ENCODE results near the gene TTLL11.

Gene TTLL11

DNA sequence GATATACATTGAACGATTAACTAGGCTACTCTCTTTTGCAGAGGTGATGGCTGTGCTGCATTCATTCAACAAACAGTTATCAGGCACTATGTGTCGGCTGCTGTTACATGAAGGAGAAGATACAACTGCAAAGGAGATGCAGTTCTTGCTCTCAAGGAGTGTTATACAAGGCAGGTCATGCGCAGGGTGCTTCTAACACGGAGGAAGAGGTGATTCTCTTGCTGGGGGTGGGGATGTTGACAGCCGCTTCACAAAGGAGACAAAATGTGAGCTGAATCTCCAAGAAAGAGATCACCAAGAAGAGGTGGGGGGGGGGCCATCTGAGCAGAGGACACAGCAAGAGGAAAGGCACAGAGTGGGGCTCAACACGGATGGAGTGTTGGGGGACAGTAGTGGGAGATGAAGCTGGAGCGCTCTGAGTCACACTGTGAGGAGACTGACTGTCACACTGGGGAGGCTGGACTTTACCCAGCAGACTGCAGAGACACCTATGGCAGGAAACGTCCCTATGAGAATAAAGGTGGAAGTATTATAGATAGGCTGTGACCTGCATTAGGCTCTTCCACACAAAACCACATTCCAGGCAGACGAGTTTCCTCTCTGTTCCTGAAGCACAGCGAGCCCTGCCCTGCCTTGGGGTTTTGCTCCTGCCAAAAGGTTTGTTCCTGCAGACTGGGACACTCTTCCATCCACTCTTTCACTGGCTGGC, 45.6 kb upstream of the TTLL11 start:
- Histone ChIP-seq H3K9me3 (replicated peaks in 1 of 2; ENCODE audit: control insufficient read depth in 2 of 2, insufficient read depth in 1 of 2, low read depth in 1 of 2, low read length in 2 of 2) (no peaks in the 10 kb centered on the region), H2BK12ac (ENCODE audit: low read length) (no peak overlapping the region), H3K36me3 (replicated peaks in 1 of 2; ENCODE audit: control insufficient read depth in 2 of 2, insufficient read depth in 2 of 2, low read length in 2 of 2) (peaks cover 2 to 20% of the 10 kb centered on the region in 2 donors), H3K9ac (ENCODE audit: low read depth, low read length, poor library complexity) (no peak overlapping the region), H2BK5ac (ENCODE audit: low read length) (no peak overlapping the region), H3K79me1 (ENCODE audit: low read depth, low read length) (no peaks in the 10 kb centered on the region), H3K18ac (ENCODE audit: low read length) (no peak overlapping the region), H4K8ac (ENCODE audit: low read depth, low read length) (no peak overlapping the region), H2AFZ (ENCODE audit: low read length) (no peak overlapping the region), H3K27ac (replicated peaks; ENCODE audit: low read length) (no peak overlapping the region), H4K91ac (ENCODE audit: low read depth, low read length, poor library complexity) (no peak overlapping the region), H2BK120ac (ENCODE audit: low read depth, low read length) (no peak overlapping the region), H3K4me1 (ENCODE audit: control insufficient read depth in 2 of 2, insufficient read depth in 1 of 2, low read depth in 1 of 2, low read length in 2 of 2) (peaks cover 8 to 10% of the 10 kb centered on the region in 2 donors), H2AK5ac (ENCODE audit: low read depth, low read length) (no peak overlapping the region), H3K4ac (ENCODE audit: low read length) (no peak overlapping the region), H3K4me3 (ENCODE audit: low read length in 2 of 2) (no peak overlapping the region), H3K27me3 (ENCODE audit: control insufficient read depth in 3 of 3, insufficient read depth in 3 of 3, low read depth in 1 of 3, low read length in 3 of 3) (peaks cover 0 to 33% (median 9%) of the 10 kb centered on the region in 3 experiments), H3K23ac (ENCODE audit: low read depth, low read length, poor library complexity) (no peak overlapping the region), H3K4me2 (ENCODE audit: insufficient read depth, low read length, poor library complexity, severe bottlenecking) (no peak overlapping the region), H3K14ac (ENCODE audit: low read length) (no peak overlapping the region), H2BK15ac (ENCODE audit: low read length) (no peak overlapping the region)
- WGBS, 2 donors (ENCODE audit: extremely low coverage in 2 of 2, insufficient read length in 2 of 2, insufficient replicate concordance in 1 of 2) = no CpG with 5 or more reads among the region's 10 CpGs
- DNase-seq (ENCODE audit: low spot score) = no peak

DNA sequence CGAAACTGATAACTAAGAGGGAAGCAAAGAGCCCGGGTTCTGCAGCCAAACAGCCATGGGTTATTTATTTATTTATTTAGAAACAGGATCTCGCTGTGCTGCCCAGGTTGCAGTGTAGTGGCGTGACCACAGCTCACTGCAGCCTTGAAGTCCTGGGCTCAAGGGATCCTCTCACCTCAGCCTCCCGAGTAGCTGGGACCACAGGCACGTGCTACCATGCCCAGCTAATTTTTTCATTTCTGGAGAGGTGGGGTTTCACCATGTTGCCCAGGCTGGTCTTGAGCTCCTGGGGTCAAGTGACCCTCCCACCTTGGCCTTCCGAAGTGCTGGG, 42.4 kb upstream of the TTLL11 start:
- H2AK5ac ChIP-seq (ENCODE audit: low read depth, low read length) = no peak overlapping the region
- H3K27me3 ChIP-seq (ENCODE audit: control insufficient read depth in 3 of 3, insufficient read depth in 3 of 3, low read depth in 1 of 3, low read length in 3 of 3) = peaks cover 0 to 62% (median 40%) of the 10 kb centered on the region in 3 experiments
- H2BK15ac ChIP-seq (ENCODE audit: low read length) = no peak overlapping the region
- no peak overlapping the region for H3K4me2 ChIP-seq (ENCODE audit: insufficient read depth, low read length, poor library complexity, severe bottlenecking)
- no peak overlapping the region for H2BK12ac ChIP-seq (ENCODE audit: low read length)
- no peak overlapping the region for H4K8ac ChIP-seq (ENCODE audit: low read depth, low read length)
- H3K4ac ChIP-seq (ENCODE audit: low read length) = no peak overlapping the region
- no peaks in the 10 kb centered on the region for H3K9me3 ChIP-seq (replicated peaks in 1 of 2; ENCODE audit: control insufficient read depth in 2 of 2, insufficient read depth in 1 of 2, low read depth in 1 of 2, low read length in 2 of 2)
- H3K27ac ChIP-seq (replicated peaks; ENCODE audit: low read length) = no peak overlapping the region
- H2AFZ ChIP-seq (ENCODE audit: low read length) = no peak overlapping the region
- H4K91ac ChIP-seq (ENCODE audit: low read depth, low read length, poor library complexity) = no peak overlapping the region
- DNase-seq (ENCODE audit: low spot score) = no peak
- H2BK5ac ChIP-seq (ENCODE audit: low read length) = no peak overlapping the region
- WGBS, 2 donors (ENCODE audit: extremely low coverage in 2 of 2, insufficient read length in 2 of 2, insufficient replicate concordance in 1 of 2) = no CpG with 5 or more reads among the region's 7 CpGs
- H3K4me1 ChIP-seq (ENCODE audit: control insufficient read depth in 2 of 2, insufficient read depth in 1 of 2, low read depth in 1 of 2, low read length in 2 of 2) = peaks cover 18 to 21% of the 10 kb centered on the region in 2 donors
- H3K14ac ChIP-seq (ENCODE audit: low read length) = no peak overlapping the region
- H3K23ac ChIP-seq (ENCODE audit: low read depth, low read length, poor library complexity) = no peak overlapping the region
- H3K18ac ChIP-seq (ENCODE audit: low read length) = no peak overlapping the region
- H3K4me3 ChIP-seq (ENCODE audit: low read length in 2 of 2) = no peak overlapping the region
- no peaks in the 10 kb centered on the region for H3K36me3 ChIP-seq (replicated peaks in 1 of 2; ENCODE audit: control insufficient read depth in 2 of 2, insufficient read depth in 2 of 2, low read length in 2 of 2)
- no peak overlapping the region for H3K9ac ChIP-seq (ENCODE audit: low read depth, low read length, poor library complexity)
- no peak overlapping the region for H2BK120ac ChIP-seq (ENCODE audit: low read depth, low read length)
- H3K79me1 ChIP-seq (ENCODE audit: low read depth, low read length) = no peaks in the 10 kb centered on the region

DNA sequence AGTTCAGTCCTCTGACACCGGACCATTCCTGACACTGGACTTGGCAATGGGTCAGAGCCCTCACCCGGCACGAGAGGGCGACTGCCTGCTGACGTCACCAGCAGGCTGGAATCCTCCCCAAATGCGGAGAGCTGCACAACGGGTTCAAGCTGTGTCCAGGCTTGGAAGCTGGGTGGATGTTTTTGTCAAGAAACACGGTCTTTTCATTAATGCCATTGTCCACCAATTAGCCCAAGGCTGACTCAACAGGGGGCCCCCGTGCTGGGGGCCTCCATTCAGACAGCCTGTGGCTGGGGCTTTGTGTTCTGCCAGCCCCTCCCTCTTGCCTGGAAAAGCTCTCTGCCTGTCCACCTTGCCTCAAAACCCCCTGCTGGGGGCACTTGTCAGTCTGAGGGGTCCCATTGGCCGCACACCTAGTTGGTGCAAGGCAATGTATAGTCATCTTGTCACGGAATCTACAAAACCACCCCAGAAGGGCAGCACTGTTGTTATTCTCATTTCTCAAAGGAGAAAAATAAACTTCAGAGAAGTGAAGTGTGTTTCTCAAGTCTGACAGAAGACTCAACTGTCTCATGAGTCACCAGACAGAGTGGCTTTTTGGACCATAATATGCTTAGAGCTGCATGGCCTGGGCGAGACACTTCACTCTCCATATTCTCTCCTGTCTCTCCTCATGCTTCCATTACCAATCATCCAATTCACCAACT, 41.9 kb upstream of the TTLL11 start:
- no CpG with 5 or more reads among the region's 12 CpGs for WGBS, 2 donors (ENCODE audit: extremely low coverage in 2 of 2, insufficient read length in 2 of 2, insufficient replicate concordance in 1 of 2)
- no peak overlapping the region for H3K23ac ChIP-seq (ENCODE audit: low read depth, low read length, poor library complexity)
- no peak overlapping the region for H3K4me3 ChIP-seq (ENCODE audit: low read length in 2 of 2)
- no peak overlapping the region for H2AK5ac ChIP-seq (ENCODE audit: low read depth, low read length)
- peaks cover 0 to 66% (median 43%) of the 10 kb centered on the region in 3 experiments for H3K27me3 ChIP-seq (ENCODE audit: control insufficient read depth in 3 of 3, insufficient read depth in 3 of 3, low read depth in 1 of 3, low read length in 3 of 3)
- peak; percentile 67 for DNase-seq (ENCODE audit: low spot score)
- H4K91ac ChIP-seq (ENCODE audit: low read depth, low read length, poor library complexity) = no peak overlapping the region
- no peak overlapping the region for H3K4me2 ChIP-seq (ENCODE audit: insufficient read depth, low read length, poor library complexity, severe bottlenecking)
- no peak overlapping the region for H3K4ac ChIP-seq (ENCODE audit: low read length)
- no peak overlapping the region for H4K8ac ChIP-seq (ENCODE audit: low read depth, low read length)
- peaks cover 18 to 21% of the 10 kb centered on the region in 2 donors for H3K4me1 ChIP-seq (ENCODE audit: control insufficient read depth in 2 of 2, insufficient read depth in 1 of 2, low read depth in 1 of 2, low read length in 2 of 2)
- H3K79me1 ChIP-seq (ENCODE audit: low read depth, low read length) = no peaks in the 10 kb centered on the region
- no peaks in the 10 kb centered on the region for H3K9me3 ChIP-seq (replicated peaks in 1 of 2; ENCODE audit: control insufficient read depth in 2 of 2, insufficient read depth in 1 of 2, low read depth in 1 of 2, low read length in 2 of 2)
- H2AFZ ChIP-seq (ENCODE audit: low read length) = peak overlapping the region; percentile 51
- no peak overlapping the region for H2BK15ac ChIP-seq (ENCODE audit: low read length)
- H3K9ac ChIP-seq (ENCODE audit: low read depth, low read length, poor library complexity) = no peak overlapping the region
- no peak overlapping the region for H2BK120ac ChIP-seq (ENCODE audit: low read depth, low read length)
- H3K18ac ChIP-seq (ENCODE audit: low read length) = no peak overlapping the region
- H2BK5ac ChIP-seq (ENCODE audit: low read length) = no peak overlapping the region
- no peak overlapping the region for H3K14ac ChIP-seq (ENCODE audit: low read length)
- H2BK12ac ChIP-seq (ENCODE audit: low read length) = no peak overlapping the region
- H3K27ac ChIP-seq (replicated peaks; ENCODE audit: low read length) = no peak overlapping the region
- H3K36me3 ChIP-seq (replicated peaks in 1 of 2; ENCODE audit: control insufficient read depth in 2 of 2, insufficient read depth in 2 of 2, low read length in 2 of 2) = no peaks in the 10 kb centered on the region

DNA sequence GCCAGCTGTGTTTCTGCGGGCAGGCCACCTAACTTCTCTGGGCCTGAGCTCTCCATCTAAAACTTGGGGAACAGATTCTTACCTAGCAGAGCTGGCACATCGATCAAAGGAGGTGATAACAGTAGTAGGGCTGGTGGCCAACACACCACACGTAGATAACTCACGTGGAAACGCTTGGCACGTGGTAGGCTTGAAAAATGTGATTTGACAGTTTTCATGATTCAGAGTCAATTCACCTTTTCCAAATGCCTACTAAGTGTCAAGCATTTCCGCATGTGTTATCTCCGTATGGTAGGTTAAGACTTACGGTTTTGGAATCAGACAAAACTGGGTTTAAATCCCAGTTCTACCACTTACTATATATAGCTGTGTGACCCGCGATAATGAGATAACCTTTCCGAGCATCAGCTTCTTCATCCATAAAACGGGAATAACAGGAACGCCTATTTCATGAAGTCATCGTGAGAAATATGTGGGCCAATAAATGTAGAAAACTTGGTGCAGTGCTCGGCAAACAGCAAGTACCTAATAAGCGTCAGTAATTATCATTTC, 41.0 kb upstream of the TTLL11 start:
- Histone ChIP-seq H3K18ac (ENCODE audit: low read length) (no peak overlapping the region), H3K23ac (ENCODE audit: low read depth, low read length, poor library complexity) (no peak overlapping the region), H2AK5ac (ENCODE audit: low read depth, low read length) (no peak overlapping the region), H2BK5ac (ENCODE audit: low read length) (no peak overlapping the region), H3K4me1 (ENCODE audit: control insufficient read depth in 2 of 2, insufficient read depth in 1 of 2, low read depth in 1 of 2, low read length in 2 of 2) (peaks cover 18 to 21% of the 10 kb centered on the region in 2 donors), H2BK15ac (ENCODE audit: low read length) (no peak overlapping the region), H3K14ac (ENCODE audit: low read length) (no peak overlapping the region), H3K36me3 (replicated peaks in 1 of 2; ENCODE audit: control insufficient read depth in 2 of 2, insufficient read depth in 2 of 2, low read length in 2 of 2) (no peaks in the 10 kb centered on the region), H2AFZ (ENCODE audit: low read length) (no peak overlapping the region), H3K79me1 (ENCODE audit: low read depth, low read length) (no peaks in the 10 kb centered on the region), H4K8ac (ENCODE audit: low read depth, low read length) (no peak overlapping the region), H3K27ac (replicated peaks; ENCODE audit: low read length) (no peak overlapping the region), H3K9me3 (replicated peaks in 1 of 2; ENCODE audit: control insufficient read depth in 2 of 2, insufficient read depth in 1 of 2, low read depth in 1 of 2, low read length in 2 of 2) (no peaks in the 10 kb centered on the region), H2BK12ac (ENCODE audit: low read length) (no peak overlapping the region), H3K27me3 (ENCODE audit: control insufficient read depth in 3 of 3, insufficient read depth in 3 of 3, low read depth in 1 of 3, low read length in 3 of 3) (peaks cover 0 to 66% (median 52%) of the 10 kb centered on the region in 3 experiments), H3K4me2 (ENCODE audit: insufficient read depth, low read length, poor library complexity, severe bottlenecking) (no peak overlapping the region), H3K4me3 (ENCODE audit: low read length in 2 of 2) (no peak overlapping the region), H4K91ac (ENCODE audit: low read depth, low read length, poor library complexity) (no peak overlapping the region), H3K9ac (ENCODE audit: low read depth, low read length, poor library complexity) (no peak overlapping the region), H2BK120ac (ENCODE audit: low read depth, low read length) (no peak overlapping the region), H3K4ac (ENCODE audit: low read length) (no peak overlapping the region)
- no CpG with 5 or more reads among the region's 17 CpGs for WGBS, 2 donors (ENCODE audit: extremely low coverage in 2 of 2, insufficient read length in 2 of 2, insufficient replicate concordance in 1 of 2)
- no peak for DNase-seq (ENCODE audit: low spot score)
